HK-2 (cell line): ENCODE measurements around the gene PTPRN2.

Experiments used
- DNase-seq: peaks from one replicate; pipeline ENCODE4 v3.0.0-alpha.2; 2018; ENCODE audit not compliant: unreplicated experiment

Gene PTPRN2

GRCh38 chr7:158013085-158013668 lies 574.4 kb downstream of the PTPRN2 start:
- no peak for DNase-seq

GRCh38 chr7:158011941-158012340 lies 575.7 kb downstream of the PTPRN2 start:
- DNase-seq, result no peak

- no peak for DNase-seq
Observed at GRCh38 chr7:158010961-158011693, 576.5 kb downstream of the PTPRN2 start.

- DNase-seq, result no peak
Observed at GRCh38 chr7:158009886-158010285, 577.7 kb downstream of the PTPRN2 start.

- DNase-seq, result no peak
Observed at GRCh38 chr7:158008267-158008666, 579.4 kb downstream of the PTPRN2 start.

- no peak for DNase-seq
Observed at GRCh38 chr7:158007697-158008257, 579.8 kb downstream of the PTPRN2 start.

- DNase-seq, result no peak
Observed at GRCh38 chr7:158006841-158007696, 580.6 kb downstream of the PTPRN2 start.

GRCh38 chr7:158005531-158005930 lies 582.1 kb downstream of the PTPRN2 start:
- DNase-seq, result no peak

- no peak for DNase-seq
Observed at GRCh38 chr7:158004123-158004490, 583.5 kb downstream of the PTPRN2 start.

- no peak for DNase-seq
Observed at GRCh38 chr7:158003441-158004122, 584.0 kb downstream of the PTPRN2 start.

- DNase-seq, result no peak
Observed at GRCh38 chr7:158002486-158003080, 585.0 kb downstream of the PTPRN2 start.

GRCh38 chr7:158001621-158002320 lies 585.9 kb downstream of the PTPRN2 start:
- DNase-seq, result no peak

- DNase-seq, result no peak
Observed at GRCh38 chr7:158001003-158001402, 586.6 kb downstream of the PTPRN2 start.

- DNase-seq, result no peak
Observed at GRCh38 chr7:158000160-158000559, 587.5 kb downstream of the PTPRN2 start.

GRCh38 chr7:157998884-157999552 lies 588.6 kb downstream of the PTPRN2 start:
- DNase-seq, result no peak

- no peak for DNase-seq
Observed at GRCh38 chr7:157997471-157997870, 590.2 kb downstream of the PTPRN2 start.

- no peak for DNase-seq
Observed at GRCh38 chr7:157997080-157997440, 590.6 kb downstream of the PTPRN2 start.

- DNase-seq, result no peak
Observed at GRCh38 chr7:157996359-157997079, 591.1 kb downstream of the PTPRN2 start.

GRCh38 chr7:157995815-157996214 lies 591.8 kb downstream of the PTPRN2 start:
- DNase-seq, result no peak

GRCh38 chr7:157994319-157994718 lies 593.3 kb downstream of the PTPRN2 start:
- no peak for DNase-seq
